GM20000 (cell line): ENCODE data around the gene CERS4.

Experiments used
- DNase-seq: peaks from one replicate; pipeline ENCODE4 v3.0.0; 2012; ENCODE audit warnings: low spot score
- CTCF ChIP-seq: IDR thresholded peaks from 2 replicates; pipeline ENCODE4 v1.5.1; 2012; ENCODE audit warnings: mild to moderate bottlenecking, control low read depth; ENCODE audit errors: extremely low read depth, missing control alignments

CERS4 gene

GRCh38 chr19:8255426-8256125, 46.4 kb downstream of the CERS4 start:
- no peak for DNase-seq
- no peak for TF ChIP-seq CTCF

- no peak for TF ChIP-seq CTCF
- no peak for DNase-seq
Measured at GRCh38 chr19:8256276-8257051, 47.3 kb downstream of the CERS4 start.

GRCh38 chr19:8257052-8257443, 47.9 kb downstream of the CERS4 start:
- no peak for DNase-seq

GRCh38 chr19:8259142-8259921, 50.2 kb downstream of the CERS4 start:
- DNase-seq, result no peak
- no peak for TF ChIP-seq CTCF

More at GRCh38 chr19:8257052-8257443, 47.9 kb downstream of the CERS4 start:
- no peak for TF ChIP-seq CTCF

GRCh38 chr19:8259922-8260247, 50.7 kb downstream of the CERS4 start:
- DNase-seq, result no peak
- TF ChIP-seq CTCF, result no peak

- TF ChIP-seq CTCF, result no peak
- no peak for DNase-seq
Measured at GRCh38 chr19:8261347-8261746, 52.2 kb downstream of the CERS4 start.

GRCh38 chr19:8261881-8262280, 52.7 kb downstream of the CERS4 start:
- no peak for DNase-seq
- TF ChIP-seq CTCF, result no peak
